Measurements from ENCODE around the gene DNTT. TPM values are rescaled to one million over a fixed set of nuclear protein-coding genes. Genes with fewer than 3 reads are reported as not detected.

The DNTT gene
- total RNA-seq, 4 donors from 2014 or later, result not detected

DNA sequence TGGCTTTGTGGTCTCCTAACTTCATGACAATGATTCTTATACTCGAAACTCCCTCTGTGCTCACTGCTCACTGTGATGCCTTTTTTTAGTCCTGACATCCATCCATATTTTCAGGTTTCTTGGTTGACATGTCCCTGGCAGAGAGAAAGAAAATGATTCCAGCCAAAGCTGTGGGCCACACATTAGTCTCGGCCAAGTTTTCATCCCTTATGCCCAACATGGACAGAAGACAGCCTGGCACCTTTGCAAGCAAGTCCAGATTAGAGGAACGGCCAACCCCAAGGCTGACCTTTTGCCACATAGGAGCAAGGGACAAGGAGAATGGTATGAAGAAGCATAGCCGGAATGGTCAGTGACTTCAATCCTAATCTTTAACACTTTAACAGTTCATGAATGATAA lies 63.2 kb downstream of the DNTT start:
- intact Hi-C loops (cut with DNase I; ENCODE audit: low total_unique reads), result no loop called here
- TF ChIP-seq POLR2A (IDR thresholded peaks at IDR 0.05), result no peak
- TF ChIP-seq, protein P1, sequence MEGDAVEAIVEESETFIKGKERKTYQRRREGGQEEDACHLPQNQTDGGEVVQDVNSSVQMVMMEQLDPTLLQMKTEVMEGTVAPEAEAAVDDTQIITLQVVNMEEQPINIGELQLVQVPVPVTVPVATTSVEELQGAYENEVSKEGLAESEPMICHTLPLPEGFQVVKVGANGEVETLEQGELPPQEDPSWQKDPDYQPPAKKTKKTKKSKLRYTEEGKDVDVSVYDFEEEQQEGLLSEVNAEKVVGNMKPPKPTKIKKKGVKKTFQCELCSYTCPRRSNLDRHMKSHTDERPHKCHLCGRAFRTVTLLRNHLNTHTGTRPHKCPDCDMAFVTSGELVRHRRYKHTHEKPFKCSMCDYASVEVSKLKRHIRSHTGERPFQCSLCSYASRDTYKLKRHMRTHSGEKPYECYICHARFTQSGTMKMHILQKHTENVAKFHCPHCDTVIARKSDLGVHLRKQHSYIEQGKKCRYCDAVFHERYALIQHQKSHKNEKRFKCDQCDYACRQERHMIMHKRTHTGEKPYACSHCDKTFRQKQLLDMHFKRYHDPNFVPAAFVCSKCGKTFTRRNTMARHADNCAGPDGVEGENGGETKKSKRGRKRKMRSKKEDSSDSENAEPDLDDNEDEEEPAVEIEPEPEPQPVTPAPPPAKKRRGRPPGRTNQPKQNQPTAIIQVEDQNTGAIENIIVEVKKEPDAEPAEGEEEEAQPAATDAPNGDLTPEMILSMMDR (IDR thresholded peaks at IDR 0.05), result no peak
- H3K4me3 ChIP-seq (ENCODE audit: low read depth, poor library complexity, severe bottlenecking), result no peak overlapping the region
- DNase-seq (ENCODE audit: low spot score in 2 of 2), result peak in 1 of 2 donors; percentile 57
- WGBS, 2 donors, result 84 to 92% methylated on average over 4 of the region's 4 CpGs

DNA sequence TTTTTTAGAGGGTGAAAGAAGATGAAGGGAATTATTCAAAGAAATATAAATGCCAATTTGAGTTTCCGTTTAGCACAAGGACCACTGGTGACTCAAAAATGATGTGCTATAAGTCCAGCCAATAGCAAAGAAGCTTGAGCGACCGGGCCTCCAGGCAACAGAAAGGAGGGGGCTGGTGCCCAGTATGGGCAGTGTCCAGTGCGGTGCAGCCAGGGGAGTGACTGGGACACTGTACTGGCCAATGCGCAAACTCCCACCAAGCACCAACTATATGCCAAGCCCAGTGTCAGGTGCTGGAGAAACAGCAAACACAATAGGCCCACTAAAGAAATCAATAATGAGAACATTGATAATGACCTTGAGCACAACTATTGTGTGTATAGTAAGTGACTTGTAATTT lies 64.7 kb downstream of the DNTT start:
- H3K4me3 ChIP-seq (ENCODE audit: low read depth, poor library complexity, severe bottlenecking), result no peak overlapping the region
- TF ChIP-seq, protein P1 (IDR thresholded peaks at IDR 0.05), result no peak
- no peak for TF ChIP-seq POLR2A (IDR thresholded peaks at IDR 0.05)
- intact Hi-C loops (cut with DNase I; ENCODE audit: low total_unique reads), result no loop called here
- WGBS, 2 donors, result 89 to 95% methylated on average over 5 of the region's 5 CpGs
- peak in 1 of 2 donors; percentile 66 for DNase-seq (ENCODE audit: low spot score in 2 of 2)

DNA sequence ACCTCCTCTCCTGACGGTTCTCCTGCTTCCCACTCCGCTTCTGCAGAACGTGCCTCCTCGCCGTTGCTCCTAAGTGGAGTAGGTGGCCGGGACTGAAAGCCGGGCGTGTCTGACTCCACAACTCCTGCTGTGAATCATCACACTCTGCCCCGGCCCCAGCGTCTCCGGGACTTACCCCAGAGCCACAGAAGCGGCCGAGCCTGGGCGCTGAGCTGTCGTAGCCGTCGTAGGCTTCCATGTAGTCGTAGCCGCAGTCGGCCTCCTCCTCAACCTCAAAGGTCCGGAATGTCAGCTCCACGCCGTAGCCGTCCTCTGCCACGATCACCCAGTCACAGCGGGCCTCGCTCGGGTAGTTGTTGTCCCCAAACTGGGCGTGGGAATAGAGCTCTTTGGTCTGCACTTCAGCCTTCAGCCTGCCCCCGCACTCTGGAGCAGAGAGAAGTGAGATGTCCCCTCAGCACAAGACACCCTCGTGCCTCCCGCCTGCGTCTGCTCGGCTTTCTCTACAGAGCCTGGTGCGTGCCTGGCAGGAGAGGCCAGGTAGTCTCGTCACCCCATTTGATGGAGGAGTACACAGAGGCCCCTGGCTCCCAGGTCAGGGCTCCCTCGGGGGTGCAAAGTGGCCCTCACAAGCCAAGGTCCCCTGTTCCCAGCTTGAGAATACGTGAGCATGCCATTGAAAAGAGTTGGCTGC lies 65.8 kb downstream of the DNTT start:
- no peak for TF ChIP-seq POLR2A (IDR thresholded peaks at IDR 0.05)
- TF ChIP-seq, protein P1 (IDR thresholded peaks at IDR 0.05), result no peak
- intact Hi-C loops (cut with DNase I; ENCODE audit: low total_unique reads), result no loop called here
- 73 to 76% methylated on average over 33 to 37 of the region's 38 CpGs for WGBS, 2 donors
- peak in 1 of 2 donors; percentile 80 for DNase-seq (ENCODE audit: low spot score in 2 of 2)
- no peak overlapping the region for H3K4me3 ChIP-seq (ENCODE audit: low read depth, poor library complexity, severe bottlenecking)

DNA sequence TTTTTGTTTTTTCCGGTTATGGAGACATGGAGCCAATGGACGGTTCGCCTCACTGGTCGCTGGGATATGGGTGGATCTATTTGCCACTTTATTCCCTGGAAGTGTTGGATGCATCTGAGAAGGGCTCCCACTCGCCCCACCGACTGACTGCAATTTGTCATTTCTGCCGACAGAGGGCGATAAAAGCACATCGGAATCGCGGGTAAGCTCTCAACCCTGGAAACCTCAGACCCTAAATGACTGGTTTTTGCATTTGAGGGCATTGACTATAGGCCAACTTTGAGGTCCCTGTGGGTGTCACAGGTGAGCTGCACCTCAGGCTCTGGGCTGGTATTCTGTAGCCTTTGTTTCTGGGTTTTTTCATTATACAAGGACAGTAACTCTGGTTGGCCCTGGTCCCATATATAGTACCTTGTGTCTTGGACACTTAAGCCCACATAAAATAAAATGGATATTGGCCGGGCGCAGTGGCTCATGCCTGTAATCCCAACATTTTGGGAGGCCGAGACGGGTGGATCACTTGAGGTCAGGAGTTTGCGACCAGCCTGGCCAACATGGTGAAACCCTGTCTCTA lies 66.4 kb downstream of the DNTT start:
- H3K4me3 ChIP-seq (ENCODE audit: low read depth, poor library complexity, severe bottlenecking), result no peak overlapping the region
- TF ChIP-seq, protein P1 (IDR thresholded peaks at IDR 0.05), result no peak
- WGBS, 2 donors, result 31 to 37% methylated on average over 16 of the region's 16 CpGs
- DNase-seq (ENCODE audit: low spot score in 2 of 2), result peak in 1 of 2 donors; percentile 89
- intact Hi-C loops (cut with DNase I; ENCODE audit: low total_unique reads), result no loop called here

DNA sequence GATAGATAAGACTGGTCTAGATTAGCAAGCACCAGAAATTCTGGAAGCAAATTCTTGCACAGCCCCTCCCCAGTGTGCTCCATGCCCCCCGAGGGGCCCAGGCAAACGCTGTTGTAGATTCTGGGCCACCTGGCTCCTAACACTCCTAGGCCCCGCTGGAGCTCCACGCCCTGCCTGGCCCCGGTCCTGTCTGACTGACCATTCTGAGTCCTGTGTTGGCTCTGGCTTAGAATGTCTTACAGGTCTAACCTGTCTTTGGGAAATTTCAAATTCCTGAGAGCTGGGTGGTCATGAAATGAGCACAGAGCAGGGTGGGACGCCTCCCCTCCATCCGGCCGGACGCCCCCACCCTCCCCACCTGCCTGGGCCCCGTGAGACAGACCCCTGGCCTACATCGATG lies 67.1 kb downstream of the DNTT start:
- TF ChIP-seq POLR2A (IDR thresholded peaks at IDR 0.05), result no peak
- TF ChIP-seq, protein P1 (IDR thresholded peaks at IDR 0.05), result no peak
- DNase-seq (ENCODE audit: low spot score in 2 of 2), result peak in 1 of 2 donors; percentile 64
- intact Hi-C loops (cut with DNase I; ENCODE audit: low total_unique reads), result no loop called here
- H3K4me3 ChIP-seq (ENCODE audit: low read depth, poor library complexity, severe bottlenecking), result no peak overlapping the region
- WGBS, 2 donors, result 87 to 90% methylated on average over 10 to 11 of the region's 11 CpGs

Measured in lower leg skin (tissue), 4 donors.